GM18867 (cell line): ENCODE measurements around the gene SREBF2.
A peak's percentile ranks its signal among the peaks of the same experiment; 100 is the strongest.
"Not testable (repeated sequence)": the region's sequence is repeated elsewhere in the genome, so short reads cannot be mapped to it uniquely, and the experiment has no call there.

Experiments
- ATAC-seq: cut with Tn5 transposase; IDR thresholded peaks from one replicate; pipeline ENCODE4 v1.9.1; 2021; ENCODE audit warnings: mild to moderate bottlenecking, moderate library complexity; ENCODE audit not compliant: unreplicated experiment

SREBF2 gene

DNA sequence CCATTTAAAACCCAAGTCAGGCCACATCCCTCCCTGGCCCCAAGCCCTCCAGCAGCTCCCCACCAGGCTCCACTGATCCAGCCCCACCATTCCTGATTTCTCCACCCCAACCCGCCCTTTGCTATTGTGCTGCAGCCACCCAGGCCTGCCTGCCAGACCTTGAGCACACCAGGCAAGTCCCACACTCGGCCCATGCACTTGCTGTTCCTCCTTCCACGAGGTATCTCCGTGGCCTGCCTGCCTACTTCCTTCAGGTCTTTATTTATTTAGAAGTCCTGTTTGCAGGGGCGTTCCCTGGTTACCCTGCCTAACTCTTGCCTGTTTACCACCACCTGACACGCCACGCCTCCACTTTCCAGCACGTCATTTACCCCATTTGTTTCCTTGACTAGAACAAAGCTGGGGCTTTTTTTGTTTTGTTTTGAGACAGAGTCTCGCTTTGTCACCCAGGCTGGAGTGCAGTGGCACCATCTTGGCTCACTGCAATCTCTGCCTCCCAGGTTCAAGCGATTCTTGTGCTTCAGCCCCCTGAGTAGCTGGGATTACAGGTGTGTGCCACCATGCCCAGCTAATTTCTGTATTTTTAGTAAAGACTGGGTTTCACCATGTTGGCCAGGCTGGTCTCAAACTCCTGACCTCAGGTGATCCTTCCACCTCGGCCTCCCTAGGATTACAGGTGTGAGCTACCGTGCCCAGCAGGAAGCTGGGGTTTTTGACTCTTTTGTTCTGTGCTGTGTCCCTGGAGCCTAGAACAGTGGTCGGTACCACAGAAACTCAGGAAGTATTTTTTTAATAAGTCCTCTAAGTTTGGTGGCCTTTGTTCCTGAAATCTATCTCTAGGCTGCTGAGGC, 107.3 kb downstream of the SREBF2 start:
- peak; percentile 51 for ATAC-seq

DNA sequence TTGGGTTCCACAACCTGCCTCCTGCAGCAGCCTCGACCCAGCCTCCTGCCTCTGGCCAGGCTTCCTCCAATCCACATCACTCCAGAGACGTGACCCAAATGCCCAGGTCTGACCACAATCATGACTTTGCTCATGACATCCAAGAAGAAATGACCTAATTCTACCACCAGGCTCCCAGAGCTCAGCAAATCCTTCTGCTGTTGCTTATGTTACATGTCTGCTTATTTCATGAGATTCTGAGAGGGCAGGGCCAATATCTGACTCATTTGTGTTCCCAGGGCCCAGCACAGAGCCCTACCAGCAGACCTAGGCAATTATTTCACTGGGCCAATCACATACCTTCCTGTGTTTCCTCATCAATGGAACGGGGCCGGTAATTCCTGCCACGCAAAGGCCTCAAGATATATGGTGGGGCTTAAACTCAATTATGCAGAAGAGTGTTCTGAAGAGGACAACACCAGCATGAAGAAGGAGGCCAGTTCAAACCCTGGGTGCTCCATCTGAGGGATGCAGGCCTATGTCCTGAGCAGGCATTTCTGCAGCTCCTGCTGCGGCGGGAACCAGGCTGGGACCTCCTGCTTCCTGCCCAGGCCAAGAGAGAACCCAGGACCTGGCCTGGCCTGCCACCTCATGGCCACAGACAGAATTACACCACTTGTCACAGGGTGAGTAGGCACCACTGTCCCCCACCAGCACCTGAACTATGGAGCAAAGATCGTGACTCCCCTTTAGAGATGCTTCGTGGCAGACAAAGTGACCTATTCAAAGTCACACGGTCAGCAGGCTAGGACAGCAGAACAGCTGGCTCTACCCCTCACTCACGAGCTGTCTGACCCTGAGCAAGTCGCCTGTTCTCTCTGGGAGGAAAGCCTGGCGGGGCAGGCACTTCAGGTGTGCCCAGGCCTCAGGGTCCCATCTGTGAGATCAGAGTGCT, 108.2 kb downstream of the SREBF2 start:
- peak; percentile 30 for ATAC-seq

DNA sequence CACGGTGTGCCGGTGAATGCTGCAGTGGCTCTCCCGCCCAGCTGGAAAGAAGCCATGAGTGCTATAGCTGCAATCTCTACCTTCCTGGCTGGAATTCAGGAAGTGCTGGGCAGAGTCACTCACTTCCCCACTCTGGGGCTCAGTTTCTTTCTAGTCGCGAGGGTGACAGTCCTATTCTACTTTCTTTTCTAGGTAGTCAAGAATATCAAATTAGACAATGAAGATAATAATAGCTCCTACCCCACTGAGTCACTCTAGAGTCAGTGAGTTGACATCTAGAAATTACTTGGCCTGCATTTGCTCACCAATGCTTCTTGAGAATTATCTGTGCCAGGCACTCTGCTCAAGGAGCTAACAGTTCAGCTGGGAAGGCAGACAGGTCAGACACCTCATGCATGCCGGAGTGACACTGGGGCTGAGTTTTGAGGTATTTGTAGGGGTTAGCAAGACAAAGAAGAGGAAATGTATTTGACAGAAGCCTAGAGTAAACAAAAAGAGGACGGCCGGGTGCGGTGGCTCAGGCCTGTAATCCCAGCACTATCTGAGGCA, 110.8 kb downstream of the SREBF2 start:
- ATAC-seq, result no peak

DNA sequence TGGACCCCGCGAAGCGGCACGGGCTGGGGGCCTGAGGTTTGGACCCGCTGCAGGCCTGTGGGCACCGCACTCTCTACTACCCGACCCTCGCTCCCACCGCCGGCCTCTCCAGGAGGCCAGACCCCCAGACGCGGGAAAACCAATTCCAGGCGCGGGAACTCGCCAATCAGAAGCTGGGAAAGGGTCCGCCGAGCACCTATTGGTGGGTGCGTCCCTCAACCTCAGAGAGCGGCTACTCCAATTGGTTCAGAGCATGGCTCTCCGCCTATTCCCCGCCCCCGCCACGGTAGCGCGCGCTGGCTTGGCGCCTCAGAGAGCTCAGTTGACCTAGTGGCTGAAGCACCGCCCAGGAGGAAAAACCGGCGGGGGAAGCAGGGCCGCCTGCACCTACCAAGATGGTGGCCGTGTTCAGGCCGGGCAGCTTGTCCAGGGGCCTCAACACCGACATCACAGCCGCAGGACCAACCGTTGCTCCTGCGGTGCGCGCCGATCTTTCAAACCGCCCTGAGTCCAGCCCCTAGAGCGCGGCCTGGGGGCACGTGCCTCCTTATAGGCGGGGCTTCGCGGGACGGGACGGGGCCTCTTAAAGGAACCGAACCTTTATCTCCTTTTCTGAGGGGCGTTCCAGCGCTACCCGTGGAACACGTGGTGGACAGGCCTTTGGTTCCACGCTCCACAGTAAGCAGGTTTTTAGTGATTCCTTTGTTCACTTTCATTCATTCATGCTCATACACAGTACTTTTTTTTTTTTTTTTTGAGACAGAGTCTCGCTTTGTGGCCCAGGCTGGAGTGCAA, 113.9 kb downstream of the SREBF2 start, which contains the start of gene CENPM:
TSS of gene CENPM (minus strand) at position 524 of the 795 bp plus-strand sequence. CDS start at position 448, 76 bp downstream.
- ATAC-seq, result peak; percentile 80

DNA sequence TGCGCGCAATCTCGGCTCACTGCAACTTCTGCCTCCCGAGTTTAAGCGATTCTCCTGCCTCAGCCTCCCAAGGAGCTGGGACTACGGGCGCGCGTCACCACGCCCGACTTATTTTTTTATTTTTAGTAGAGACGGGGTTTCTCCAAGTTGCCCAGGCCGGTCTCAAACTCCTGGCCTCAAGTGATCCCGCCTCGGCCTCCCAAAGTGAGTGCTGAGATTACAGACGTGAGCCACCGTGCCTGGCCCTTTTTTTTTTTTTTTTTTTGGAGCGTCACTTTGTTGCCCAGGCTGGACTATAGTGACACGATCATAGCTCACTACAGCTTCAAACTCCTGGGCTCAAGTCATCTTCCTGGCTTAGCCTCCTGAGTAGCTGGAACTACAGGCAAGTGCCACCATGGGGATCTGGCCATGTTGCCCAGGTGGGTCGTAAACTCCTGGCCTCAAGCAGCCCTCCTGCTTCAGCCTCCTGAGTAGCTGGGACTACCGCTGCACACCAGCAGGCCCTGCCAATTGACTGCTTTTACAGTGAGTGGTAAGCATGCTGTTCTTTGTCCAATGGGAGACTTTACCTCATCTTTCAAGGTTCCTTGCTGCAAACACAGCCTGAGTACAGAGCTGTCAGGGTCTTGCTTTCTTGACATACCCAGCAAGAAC, 114.6 kb downstream of the SREBF2 start:
- ATAC-seq, result no peak

DNA sequence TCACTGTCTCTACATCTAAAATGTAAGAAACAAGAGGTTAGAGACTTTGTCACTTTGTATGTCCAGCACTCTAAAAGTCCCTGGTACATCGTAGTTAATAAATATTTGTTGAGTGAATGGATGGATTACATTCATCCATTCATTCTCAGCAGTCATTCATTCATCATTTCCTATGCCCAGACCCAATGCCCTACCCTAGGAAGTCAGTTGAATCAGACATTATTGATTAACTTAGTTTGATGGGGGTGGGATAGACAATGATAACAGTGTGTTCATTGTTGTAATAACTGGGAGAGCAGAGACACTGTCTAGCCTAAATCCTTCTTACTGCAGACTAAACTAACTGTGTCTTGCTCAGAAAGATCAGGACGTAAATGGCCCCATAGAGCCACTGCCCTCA, 115.2 kb downstream of the SREBF2 start:
- ATAC-seq, result no peak

DNA sequence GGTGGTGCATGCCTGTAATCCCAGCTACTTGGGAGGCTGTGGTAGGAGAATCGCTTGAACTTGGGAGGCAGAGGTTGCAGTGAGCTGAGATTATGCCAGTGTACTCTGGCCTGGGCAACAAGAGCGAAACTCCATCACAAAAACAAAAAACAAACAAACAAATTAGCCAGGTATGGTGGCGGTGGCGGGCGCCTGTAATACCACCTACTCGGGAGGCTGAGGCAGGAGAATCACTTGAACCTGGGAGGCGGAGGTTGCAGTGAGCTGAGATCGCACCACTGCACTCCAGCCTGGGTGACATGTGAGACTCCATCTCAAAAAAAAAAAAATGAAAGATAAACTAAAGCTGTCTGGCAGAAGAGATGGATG, 116.0 kb downstream of the SREBF2 start:
- not testable (repeated sequence) for ATAC-seq

DNA sequence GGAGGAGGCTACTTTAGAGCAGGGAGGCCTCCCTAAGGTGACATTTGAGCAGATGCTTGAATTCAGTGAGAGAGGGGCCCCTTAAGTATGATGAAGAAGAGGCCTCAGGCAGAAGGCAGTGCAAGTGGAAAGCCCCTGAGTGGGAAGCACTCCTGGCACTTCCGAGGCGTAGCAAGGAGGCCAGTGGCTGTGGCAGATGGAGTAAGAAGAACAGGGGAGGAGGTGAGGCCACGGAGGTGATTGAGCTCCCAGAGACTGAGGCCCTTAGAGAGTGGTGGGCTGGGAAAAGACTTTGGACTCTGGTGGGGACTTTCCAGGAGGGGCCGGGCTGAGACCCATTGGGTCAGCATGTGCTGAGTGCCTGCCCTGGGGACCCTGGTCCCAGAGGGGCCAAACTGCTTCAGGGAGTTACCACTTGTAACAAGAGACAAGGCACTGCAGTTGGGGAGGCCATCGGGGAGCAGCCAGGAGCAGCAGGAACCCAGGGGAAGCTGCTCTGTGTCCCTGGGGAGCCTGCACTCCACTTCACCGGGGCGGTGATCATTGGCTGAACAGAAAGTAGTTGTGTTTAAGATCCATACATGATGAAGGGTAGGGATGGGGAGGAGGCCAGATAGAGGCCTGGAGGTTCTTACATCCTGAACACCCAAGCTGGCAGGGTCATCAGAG, 116.5 kb downstream of the SREBF2 start:
- no peak for ATAC-seq

DNA sequence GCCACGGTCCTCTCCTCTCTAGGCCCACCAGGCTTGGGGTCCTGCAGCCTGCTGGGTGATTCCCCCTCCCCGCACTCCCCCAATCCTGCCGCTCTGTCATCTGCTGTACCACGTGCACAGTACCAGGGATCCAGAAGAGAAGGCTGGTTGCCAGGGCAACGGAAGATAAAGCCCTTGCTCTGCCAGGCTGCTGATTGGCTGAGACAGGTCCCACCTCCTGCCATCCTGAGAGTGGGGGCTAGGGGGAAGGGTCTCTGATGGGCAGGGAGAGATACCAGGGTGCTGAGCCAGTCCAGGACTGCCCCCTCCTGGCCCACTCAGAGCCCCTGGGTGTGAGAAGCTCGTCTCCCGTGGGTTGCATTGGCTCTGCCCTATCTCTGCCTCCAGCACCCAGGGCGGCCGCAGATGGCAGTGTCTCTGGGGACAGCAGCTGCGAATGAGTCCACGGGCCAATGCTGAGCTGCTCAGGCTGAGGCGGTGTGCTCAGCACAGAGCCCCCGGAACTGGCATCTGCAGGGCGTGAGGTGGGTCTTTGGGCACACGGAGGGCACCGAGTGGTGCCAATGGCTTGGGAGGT, 119.1 kb downstream of the SREBF2 start, which contains the start of gene SMIM45:
TSS of gene SMIM45 (plus strand) at position 253 of the 577 bp plus-strand sequence.
- ATAC-seq, result no peak

DNA sequence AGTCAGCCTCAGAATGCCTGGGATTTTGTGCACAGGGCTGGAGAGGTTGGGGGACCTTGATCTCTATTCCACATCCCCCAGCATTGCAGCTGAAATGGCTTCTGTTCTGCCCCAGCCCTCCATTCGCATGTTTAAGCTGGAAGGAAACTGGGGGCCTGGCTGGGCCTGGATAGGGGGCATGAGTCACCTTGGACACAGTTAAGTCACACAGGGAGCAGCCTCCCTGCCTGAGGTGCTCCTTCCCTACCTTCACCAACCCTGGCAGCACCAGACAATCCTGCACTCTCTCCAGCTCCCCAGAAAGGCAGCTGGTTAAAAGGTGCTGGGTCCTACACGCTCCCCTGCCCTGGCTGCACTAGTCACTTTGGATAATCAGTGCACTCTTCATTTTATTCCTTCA, 119.8 kb downstream of the SREBF2 start:
- ATAC-seq, result no peak
